HepG2 (cell line): ENCODE results near the gene SEC63. TPM values are rescaled to one million over a fixed set of nuclear protein-coding genes. Genes with fewer than 3 reads are reported as not detected.

ENCODE experiments used
- ATAC-seq: fragments of 200-7000 bp; cut with Tn5 transposase; 3 replicates; pipeline ENCODE4 v1.9.1; 2020; ENCODE audit warnings: mild to moderate bottlenecking, moderate library complexity
- BruUV-seq: library from RNA; stranded (reverse); fragments of 400-500 nt; replicated peaks from 2 replicates; lab custom pipeline; 2021; lab: Mats Ljungman, UMichigan
- CTCF ChIA-PET: fragments of 300-600 bp; formaldehyde crosslinking; extraction: SDS; loops from one replicate; lab custom pipeline; 2021; ENCODE audit warnings: low total read pairs, inconsistent platforms, low intra/inter-chr PET ratio; lab: Yijun Ruan, JAX
- POLR2A ChIA-PET: fragments of 350-600 bp; sonication (Branson Sonifier 250); formaldehyde crosslinking; loops from one replicate; lab custom pipeline; 2020; ENCODE audit warnings: antibody characterized with exemption, inconsistent platforms; lab: Yijun Ruan, JAX
- DNase-seq: peaks from one replicate; pipeline ENCODE4 v3.0.0-alpha.2; 2015; ENCODE audit warnings: low spot score
- FAIRE-seq: peaks from 3 replicates; lab custom pipeline; 2011; peaks lifted over from hg19 to GRCh38; lab: Jason Lieb, UNC
- H2AFZ ChIP-seq: one replicate; pipeline ENCODE4 v1.6.1; 2011; ENCODE audit warnings: low read length, inconsistent platforms
- H3K27ac ChIP-seq: fragments of 300-600 bp; 3 replicates; pipeline ENCODE4 v1.8.0; 2011; ENCODE audit warnings: mixed run types, mild to moderate bottlenecking, mixed read lengths, low read length, inconsistent platforms; ENCODE audit not compliant: insufficient read depth; ENCODE audit errors: extremely low read length
- H3K27me3 ChIP-seq, 2 experiments: fragments of 200-600 bp in 1 of 2; 2 replicates in 1 of 2; 3 replicates in 1 of 2; pipeline versions ENCODE4 v1.6.0 to v1.8.0; 2011; ENCODE audit warnings: low read length in 2 of 2, mild to moderate bottlenecking in 2 of 2, moderate library complexity in 2 of 2, inconsistent platforms in 1 of 2; ENCODE audit not compliant: insufficient read depth in 2 of 2, control insufficient read depth in 1 of 2
- H3K36me3 ChIP-seq, 2 experiments: fragments of 200-600 bp in 1 of 2; replicated peaks in 1 of 2; 2 replicates in 1 of 2; 3 replicates in 1 of 2; pipeline versions ENCODE4 v1.5.1 to v1.8.0; 2011; ENCODE audit warnings: low read length in 2 of 2, inconsistent platforms in 1 of 2; ENCODE audit not compliant: insufficient read depth in 2 of 2, control insufficient read depth in 1 of 2
- H3K4me1 ChIP-seq: 2 replicates; pipeline ENCODE4 v1.5.1; 2012; ENCODE audit warnings: low read length, inconsistent platforms; ENCODE audit not compliant: insufficient read depth
- H3K4me2 ChIP-seq: 2 replicates; pipeline ENCODE4 v1.6.0; 2011; ENCODE audit warnings: low read depth, low read length, inconsistent platforms
- H3K4me3 ChIP-seq, 3 experiments: fragments of 200-600 bp in 1 of 3; sonication (generic), shearing (Covaris generic) in 1 of 3; replicated peaks in 1 of 3; 2 replicates each; pipeline ENCODE4 v1.5.1; 2011 to 2016; ENCODE audit warnings: low read length in 3 of 3, inconsistent platforms in 2 of 3, low read depth in 2 of 3, mild to moderate bottlenecking in 2 of 3, control low read depth in 1 of 3, mixed read lengths in 1 of 3; ENCODE audit not compliant: insufficient read depth in 1 of 3
- H3K79me2 ChIP-seq: one replicate; pipeline ENCODE4 v1.6.1; 2011; ENCODE audit warnings: low read length, inconsistent platforms; ENCODE audit not compliant: insufficient read depth
- H3K9ac ChIP-seq: 2 replicates; pipeline ENCODE4 v1.6.0; 2011; ENCODE audit warnings: mild to moderate bottlenecking, low read depth, low read length, inconsistent platforms; ENCODE audit not compliant: insufficient read depth
- H3K9me3 ChIP-seq: 2 replicates; pipeline ENCODE4 v1.5.1; 2012; ENCODE audit warnings: mild to moderate bottlenecking, low read length
- H4K20me1 ChIP-seq: 2 replicates; pipeline ENCODE4 v1.6.0; 2011; ENCODE audit warnings: inconsistent platforms, mild to moderate bottlenecking, low read length, moderate library complexity; ENCODE audit not compliant: insufficient read depth
- HNRNPK ChIP-seq: fragments of 200-400 bp; formaldehyde crosslinking; IDR thresholded peaks from 2 replicates; pipeline ENCODE4 v1.6.1; 2018; ENCODE audit warnings: low read length, low read depth, moderate library complexity, mild to moderate bottlenecking; ENCODE audit not compliant: poor library complexity, severe bottlenecking
- NAIF1 ChIP-seq: sonication (generic); formaldehyde crosslinking; IDR thresholded peaks from 2 replicates; pipeline ENCODE4 v1.5.0; 2020; ENCODE audit warnings: mild to moderate bottlenecking, missing genetic modification reagents, borderline replicate concordance
- NCOA1 ChIP-seq: sonication (generic); formaldehyde crosslinking; IDR thresholded peaks from 2 replicates; pipeline ENCODE4 v1.9.0; 2021; ENCODE audit warnings: missing genetic modification reagents
- SALL2 ChIP-seq: sonication (generic); formaldehyde crosslinking; IDR thresholded peaks from 2 replicates; pipeline ENCODE4 v1.8.1; 2023; ENCODE audit warnings: mild to moderate bottlenecking, missing genetic modification reagents, inconsistent platforms
- SPEN ChIP-seq: sonication (generic); formaldehyde crosslinking; IDR thresholded peaks from 2 replicates; pipeline ENCODE4 v1.5.1; 2020; ENCODE audit warnings: low read depth, mild to moderate bottlenecking, missing genetic modification reagents
- ZFY ChIP-seq: sonication (generic); formaldehyde crosslinking; IDR thresholded peaks from 2 replicates; pipeline ENCODE4 v1.4.0; 2020; ENCODE audit warnings: missing genetic modification reagents
- ZNF138 ChIP-seq: sonication (generic); formaldehyde crosslinking; IDR thresholded peaks from 2 replicates; pipeline ENCODE4 v1.5.0; 2020; ENCODE audit warnings: mild to moderate bottlenecking, low read depth, missing genetic modification reagents
- ZNF160 ChIP-seq: sonication (generic); formaldehyde crosslinking; IDR thresholded peaks from 2 replicates; pipeline ENCODE4 v1.8.0; 2022; ENCODE audit warnings: mild to moderate bottlenecking, inconsistent platforms, missing genetic modification reagents
- ZNF331 ChIP-seq: sonication (generic); formaldehyde crosslinking; IDR thresholded peaks from 2 replicates; pipeline ENCODE4 v1.4.0; 2020; ENCODE audit warnings: missing genetic modification reagents
- WGBS: methylation state at CpG from one replicate; pipeline ENCODE4 v1.1.6; 2017; ENCODE audit warnings: low lambda C conversion rate; 5-methylcytosine and 5-hydroxymethylcytosine counted together
- in situ Hi-C: cut with HindIII; loops from 2 replicates; pipeline ENCODE4 v1.10.0; 2017; ENCODE audit warnings: low pct_unique_long_range_greater_than_20kb; ENCODE audit not compliant: extremely low pct_ligation_motif_present
- intact Hi-C: fragments of 100-400 bp; cut with micrococcal nuclease; formaldehyde crosslinking; loops from one replicate; pipeline ENCODE4 v1.10.0; 2022; ENCODE audit not compliant: unreplicated experiment
- polyA plus RNA-seq, 8 experiments: library from polyadenylated mRNA; depleted of rRNA in 3 of 8; stranded (reverse) in 7 of 8; unstranded in 1 of 8; fragments of >200 nt; fragmentation: Illumina TruSeq in 4 of 8; extraction: Trizol in 4 of 8; gene quantifications; 2 replicates each; pipeline versions ENCODE4 v1.2.1 to v1.2.3, GENCODE V29; 2011 to 2016; ENCODE audit warnings: low read depth in 4 of 8, missing spikeins in 1 of 8, mixed read lengths in 1 of 8; ENCODE audit not compliant: insufficient read depth in 1 of 8
- total RNA-seq, 5 experiments: library from RNA; depleted of rRNA; stranded (reverse); fragments of >200 nt; fragmentation: Illumina TruSeq; extraction: Trizol; gene quantifications; 2 replicates each; pipeline ENCODE4 v1.2.3, GENCODE V29; 2016; ENCODE audit warnings: low read depth in 1 of 5
- TF ChIP-seq, protein P1 (sequence below): sonication (generic); formaldehyde crosslinking; IDR thresholded peaks from 2 replicates; pipeline ENCODE4 v1.4.0; 2020; ENCODE audit warnings: low read depth, mild to moderate bottlenecking, missing genetic modification reagents

The SEC63 gene
- total and polyA plus RNA-seq, 2 of the 13 experiments (the other 11 are each of a cell fraction or from before 2014, with no cell fraction given) = 20.2 to 45.9 TPM

GRCh38 chr6:107870381-107870780, 87.6 kb downstream of the SEC63 start:
- no peak overlapping the region for H3K4me2 ChIP-seq
- no peak overlapping the region for H3K9ac ChIP-seq
- no peaks in the 10 kb centered on the region for H3K27me3 ChIP-seq
- H3K9me3 ChIP-seq = no peaks in the 10 kb centered on the region
- ATAC-seq (no peak), DNase-seq (no peak), FAIRE-seq (no peak)
- no peak for TF ChIP-seq NAIF1
- no peak for TF ChIP-seq HNRNPK
- TF ChIP-seq ZNF160 (CRISPR knock-in tag) = no peak
- TF ChIP-seq ZNF138 = no peak
- TF ChIP-seq SPEN (CRISPR knock-in tag) = no peak
- no peak for TF ChIP-seq ZNF331
- no peak for TF ChIP-seq NCOA1 (CRISPR knock-in tag)
- TF ChIP-seq, protein P1, sequence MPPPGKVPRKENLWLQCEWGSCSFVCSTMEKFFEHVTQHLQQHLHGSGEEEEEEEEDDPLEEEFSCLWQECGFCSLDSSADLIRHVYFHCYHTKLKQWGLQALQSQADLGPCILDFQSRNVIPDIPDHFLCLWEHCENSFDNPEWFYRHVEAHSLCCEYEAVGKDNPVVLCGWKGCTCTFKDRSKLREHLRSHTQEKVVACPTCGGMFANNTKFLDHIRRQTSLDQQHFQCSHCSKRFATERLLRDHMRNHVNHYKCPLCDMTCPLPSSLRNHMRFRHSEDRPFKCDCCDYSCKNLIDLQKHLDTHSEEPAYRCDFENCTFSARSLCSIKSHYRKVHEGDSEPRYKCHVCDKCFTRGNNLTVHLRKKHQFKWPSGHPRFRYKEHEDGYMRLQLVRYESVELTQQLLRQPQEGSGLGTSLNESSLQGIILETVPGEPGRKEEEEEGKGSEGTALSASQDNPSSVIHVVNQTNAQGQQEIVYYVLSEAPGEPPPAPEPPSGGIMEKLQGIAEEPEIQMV (CRISPR knock-in tag) = no peak
- TF ChIP-seq ZFY (CRISPR knock-in tag) = no peak
- no peak for TF ChIP-seq SALL2 (CRISPR knock-in tag)
- no TSS peak for BruUV-seq
- no peaks in the 10 kb centered on the region for H3K79me2 ChIP-seq
- H2AFZ ChIP-seq = no peak overlapping the region
- no peaks in the 10 kb centered on the region for H4K20me1 ChIP-seq
- ChIA-PET CTCF (no interaction called here), POLR2A (no interaction called here)
- intact Hi-C loops (no loop called here), in situ Hi-C loops (no loop called here)
- no peaks in the 10 kb centered on the region for H3K4me1 ChIP-seq
- WGBS = 88% methylated on average over 1 of the region's 1 CpG
- H3K4me3 ChIP-seq = no peak overlapping the region
- no peak overlapping the region for H3K27ac ChIP-seq
- peaks cover 3 to 42% of the 10 kb centered on the region in 2 experiments; a peak in 3 of 5 replicates for H3K36me3 ChIP-seq
